Measurements from ENCODE around the gene RGS3. TPM values are rescaled to one million over a fixed set of nuclear protein-coding genes. Genes with fewer than 3 reads are reported as not detected.

Gene RGS3
- total RNA-seq, 2 donors from 2014 or later: 36.5 to 48.2 TPM

- peaks cover 0 to 14% of the 10 kb centered on the region in 2 donors for H3K36me3 Mint-ChIP-seq (ENCODE audit: insufficient read depth in 2 of 2)
- DNase-seq: no peak
Observed at GRCh38 chr9:113593682-113594281, 130.3 kb downstream of the RGS3 start.

GRCh38 chr9:113594484-113595299 lies 131.2 kb downstream of the RGS3 start:
- ATAC-seq (replicated peaks in 1 of 2) (no peak), DNase-seq (no peak)
- Mint-ChIP-seq H3K9me3 (no peaks in the 10 kb centered on the region), H3K4me1 (ENCODE audit: low read depth) (peaks cover 23% of the 10 kb centered on the region), H3K36me3 (ENCODE audit: insufficient read depth in 2 of 2) (peaks cover 0 to 14% of the 10 kb centered on the region in 2 donors), H3K27ac (no peak overlapping the region), H3K27me3 (ENCODE audit: low read depth) (no peaks in the 10 kb centered on the region), H3K4me3 (no peak overlapping the region)

More at GRCh38 chr9:113593682-113594281, 130.3 kb downstream of the RGS3 start:
- H3K9me3 Mint-ChIP-seq: no peaks in the 10 kb centered on the region
- no peak for ATAC-seq (replicated peaks in 1 of 2)
- H3K27ac Mint-ChIP-seq: no peak overlapping the region
- H3K27me3 Mint-ChIP-seq (ENCODE audit: low read depth): no peaks in the 10 kb centered on the region
- H3K4me3 Mint-ChIP-seq: no peak overlapping the region
- H3K4me1 Mint-ChIP-seq (ENCODE audit: low read depth): peaks cover 32% of the 10 kb centered on the region

- Mint-ChIP-seq H3K4me3 (no peak overlapping the region), H3K4me1 (ENCODE audit: low read depth) (peaks cover 24% of the 10 kb centered on the region), H3K36me3 (ENCODE audit: insufficient read depth in 2 of 2) (peaks cover 0 to 12% of the 10 kb centered on the region in 2 donors), H3K9me3 (no peaks in the 10 kb centered on the region), H3K27ac (no peak overlapping the region), H3K27me3 (ENCODE audit: low read depth) (no peaks in the 10 kb centered on the region)
- DNase-seq: no peak
- no peak for ATAC-seq (replicated peaks in 1 of 2)
Observed at GRCh38 chr9:113596616-113597320, 133.2 kb downstream of the RGS3 start.

GRCh38 chr9:113597390-113598241 lies 134.1 kb downstream of the RGS3 start:
- H3K36me3 Mint-ChIP-seq (ENCODE audit: insufficient read depth in 2 of 2): peaks cover 0 to 12% of the 10 kb centered on the region in 2 donors
- no peak for DNase-seq
- no peak for ATAC-seq (replicated peaks in 1 of 2)
- H3K9me3 Mint-ChIP-seq: no peaks in the 10 kb centered on the region
- H3K27me3 Mint-ChIP-seq (ENCODE audit: low read depth): no peaks in the 10 kb centered on the region
- peaks cover 26% of the 10 kb centered on the region for H3K4me1 Mint-ChIP-seq (ENCODE audit: low read depth)
- H3K4me3 Mint-ChIP-seq: no peak overlapping the region
- H3K27ac Mint-ChIP-seq: no peak overlapping the region

GRCh38 chr9:113598451-113598850 lies 134.9 kb downstream of the RGS3 start:
- peaks cover 0 to 12% of the 10 kb centered on the region in 2 donors for H3K36me3 Mint-ChIP-seq (ENCODE audit: insufficient read depth in 2 of 2)
- H3K9me3 Mint-ChIP-seq: no peaks in the 10 kb centered on the region
- ATAC-seq (replicated peaks in 1 of 2) (no peak), DNase-seq (no peak)
- H3K4me3 Mint-ChIP-seq: no peak overlapping the region
- peaks cover 23% of the 10 kb centered on the region for H3K4me1 Mint-ChIP-seq (ENCODE audit: low read depth)
- no peaks in the 10 kb centered on the region for H3K27me3 Mint-ChIP-seq (ENCODE audit: low read depth)
- no peak overlapping the region for H3K27ac Mint-ChIP-seq

- Mint-ChIP-seq H3K9me3 (no peaks in the 10 kb centered on the region), H3K27ac (no peak overlapping the region), H3K4me3 (no peak overlapping the region), H3K27me3 (ENCODE audit: low read depth) (no peaks in the 10 kb centered on the region), H3K4me1 (ENCODE audit: low read depth) (peaks cover 24% of the 10 kb centered on the region), H3K36me3 (ENCODE audit: insufficient read depth in 2 of 2) (peaks cover 0 to 12% of the 10 kb centered on the region in 2 donors)
- no peak for ATAC-seq (replicated peaks in 1 of 2)
- DNase-seq: no peak
Observed at GRCh38 chr9:113598883-113599282, 135.4 kb downstream of the RGS3 start.

- H3K27ac Mint-ChIP-seq: no peak overlapping the region
- ATAC-seq (replicated peaks in 1 of 2): no peak
- peaks cover 27% of the 10 kb centered on the region for H3K4me1 Mint-ChIP-seq (ENCODE audit: low read depth)
- no peaks in the 10 kb centered on the region for H3K27me3 Mint-ChIP-seq (ENCODE audit: low read depth)
- DNase-seq: no peak
- H3K36me3 Mint-ChIP-seq (ENCODE audit: insufficient read depth in 2 of 2): peaks cover 0 to 10% of the 10 kb centered on the region in 2 donors
- no peaks in the 10 kb centered on the region for H3K9me3 Mint-ChIP-seq
- H3K4me3 Mint-ChIP-seq: no peak overlapping the region
Observed at GRCh38 chr9:113599646-113600022, 136.1 kb downstream of the RGS3 start.

GRCh38 chr9:113600023-113600823 lies 136.7 kb downstream of the RGS3 start:
- no peak overlapping the region for H3K27ac Mint-ChIP-seq
- ATAC-seq (replicated peaks in 1 of 2): no peak

GRCh38 chr9:113600871-113601614 lies 137.5 kb downstream of the RGS3 start:
- H3K4me1 Mint-ChIP-seq (ENCODE audit: low read depth): peaks cover 27% of the 10 kb centered on the region
- no peaks in the 10 kb centered on the region for H3K9me3 Mint-ChIP-seq
- H3K36me3 Mint-ChIP-seq (ENCODE audit: insufficient read depth in 2 of 2): peaks cover 0 to 5% of the 10 kb centered on the region in 2 donors
- H3K27me3 Mint-ChIP-seq (ENCODE audit: low read depth): no peaks in the 10 kb centered on the region
- H3K4me3 Mint-ChIP-seq: no peak overlapping the region
- DNase-seq (no peak), ATAC-seq (replicated peaks in 1 of 2) (no peak)
- H3K27ac Mint-ChIP-seq: no peak overlapping the region

More at GRCh38 chr9:113600023-113600823, 136.7 kb downstream of the RGS3 start:
- Mint-ChIP-seq H3K9me3 (no peaks in the 10 kb centered on the region), H3K4me1 (ENCODE audit: low read depth) (peaks cover 27% of the 10 kb centered on the region), H3K36me3 (ENCODE audit: insufficient read depth in 2 of 2) (peaks cover 0 to 10% of the 10 kb centered on the region in 2 donors), H3K27me3 (ENCODE audit: low read depth) (no peaks in the 10 kb centered on the region), H3K4me3 (no peak overlapping the region)
- no peak for DNase-seq

GRCh38 chr9:113601656-113602055 lies 138.1 kb downstream of the RGS3 start:
- Mint-ChIP-seq H3K4me3 (peak overlapping the region in 1 of 2 donors; percentile 28), H3K27me3 (ENCODE audit: low read depth) (no peaks in the 10 kb centered on the region), H3K27ac (no peak overlapping the region), H3K9me3 (no peaks in the 10 kb centered on the region), H3K4me1 (ENCODE audit: low read depth) (peaks cover 27% of the 10 kb centered on the region), H3K36me3 (ENCODE audit: insufficient read depth in 2 of 2) (peaks cover 0 to 2% of the 10 kb centered on the region in 2 donors)
- no peak for ATAC-seq (replicated peaks in 1 of 2)
- no peak for DNase-seq

- H3K27me3 Mint-ChIP-seq (ENCODE audit: low read depth): no peaks in the 10 kb centered on the region
- peak; percentile 85 to 88 for DNase-seq
- H3K4me1 Mint-ChIP-seq (ENCODE audit: low read depth): peaks cover 27% of the 10 kb centered on the region
- no peaks in the 10 kb centered on the region for H3K36me3 Mint-ChIP-seq (ENCODE audit: insufficient read depth in 2 of 2)
- ATAC-seq (replicated peaks in 1 of 2): peak; percentile 99 to 100
- peak overlapping the region in 1 of 2 donors; percentile 28 for H3K4me3 Mint-ChIP-seq
- no peaks in the 10 kb centered on the region for H3K9me3 Mint-ChIP-seq
- H3K27ac Mint-ChIP-seq: no peak overlapping the region
Observed at GRCh38 chr9:113602126-113603047, 138.9 kb downstream of the RGS3 start.

Data from activated T-cell treated with anti-CD3 and anti-CD28 coated beads, Interleukin-2, amount 50 U/mL, for 72 hours (primary cell).